Glutamatergic neuron (in vitro differentiated cells): ENCODE results near the gene MC1R. TPM values are rescaled to one million over a fixed set of nuclear protein-coding genes. Genes with fewer than 3 reads are reported as not detected.

Experiments used
- DNase-seq: peaks from one replicate; pipeline ENCODE4 v3.0.0; 2022
- H3K27ac Mint-ChIP-seq: one replicate; pipeline ENCODE4 v1.8.0; 2020; ENCODE audit warnings: mild to moderate bottlenecking, mixed read lengths, inconsistent platforms; ENCODE audit not compliant: unreplicated experiment
- H3K27me3 Mint-ChIP-seq: one replicate; pipeline ENCODE4 v1.8.0; 2020; ENCODE audit warnings: mild to moderate bottlenecking, moderate library complexity, mixed read lengths, inconsistent platforms; ENCODE audit not compliant: unreplicated experiment
- H3K36me3 Mint-ChIP-seq: one replicate; pipeline ENCODE4 v1.8.0; 2020; ENCODE audit warnings: mild to moderate bottlenecking, mixed read lengths, inconsistent platforms; ENCODE audit not compliant: unreplicated experiment
- H3K4me1 Mint-ChIP-seq: one replicate; pipeline ENCODE4 v1.8.0; 2020; ENCODE audit warnings: mild to moderate bottlenecking, low read depth, mixed read lengths, inconsistent platforms; ENCODE audit not compliant: unreplicated experiment
- H3K4me3 Mint-ChIP-seq: one replicate; pipeline ENCODE4 v1.8.0; 2020; ENCODE audit warnings: mild to moderate bottlenecking, mixed read lengths, inconsistent platforms; ENCODE audit not compliant: unreplicated experiment
- H3K9me3 Mint-ChIP-seq: one replicate; pipeline ENCODE4 v1.8.0; 2020; ENCODE audit warnings: mild to moderate bottlenecking, moderate library complexity, mixed read lengths, inconsistent platforms; ENCODE audit not compliant: unreplicated experiment
- CTCF ChIP-seq: fragments of 200-600 bp; sonication (generic); IDR thresholded peaks from one replicate; pipeline ENCODE4 v1.5.0; 2021; ENCODE audit not compliant: partially characterized antibody, unreplicated experiment
- total RNA-seq: library from RNA; stranded (reverse); fragmentation: NEBNext Ultra II Directional; extraction: Animal tissue kit (Norgen Biotek cat#: 25700); gene quantifications from one replicate; pipeline ENCODE4 v1.2.1, GENCODE V29; 2021; ENCODE audit not compliant: unreplicated experiment

The MC1R gene
- total RNA-seq, 1 donor from 2014 or later: 12.8 TPM

- Mint-ChIP-seq H3K4me1 (peaks cover 8% of the 10 kb centered on the region), H3K4me3 (no peak overlapping the region), H3K27ac (peak overlapping the region; percentile 36), H3K36me3 (no peaks in the 10 kb centered on the region), H3K9me3 (peaks cover 1% of the 10 kb centered on the region), H3K27me3 (peaks cover 2% of the 10 kb centered on the region)
- no peak for DNase-seq
- TF ChIP-seq CTCF: no peak
Measured at GRCh38 chr16:89883346-89884040, 35.2 kb upstream of the MC1R start.

- peaks cover 2% of the 10 kb centered on the region for H3K27me3 Mint-ChIP-seq
- peaks cover 1% of the 10 kb centered on the region for H3K9me3 Mint-ChIP-seq
- H3K4me3 Mint-ChIP-seq: no peak overlapping the region
- H3K4me1 Mint-ChIP-seq: peaks cover 8% of the 10 kb centered on the region
- no peak overlapping the region for H3K27ac Mint-ChIP-seq
- H3K36me3 Mint-ChIP-seq: no peaks in the 10 kb centered on the region
- DNase-seq: no peak
- TF ChIP-seq CTCF: no peak
Measured at GRCh38 chr16:89884041-89884421, 34.6 kb upstream of the MC1R start.

GRCh38 chr16:89887243-89887642 lies 31.4 kb upstream of the MC1R start:
- no peak for TF ChIP-seq CTCF
- H3K9me3 Mint-ChIP-seq: peaks cover 4% of the 10 kb centered on the region
- H3K4me1 Mint-ChIP-seq: peaks cover 8% of the 10 kb centered on the region
- peaks cover 4% of the 10 kb centered on the region for H3K27me3 Mint-ChIP-seq
- no peak overlapping the region for H3K4me3 Mint-ChIP-seq
- H3K36me3 Mint-ChIP-seq: no peaks in the 10 kb centered on the region
- no peak for DNase-seq
- no peak overlapping the region for H3K27ac Mint-ChIP-seq

GRCh38 chr16:89890200-89890599 lies 28.5 kb upstream of the MC1R start:
- no peaks in the 10 kb centered on the region for H3K36me3 Mint-ChIP-seq
- TF ChIP-seq CTCF: no peak
- no peak overlapping the region for H3K27ac Mint-ChIP-seq
- DNase-seq: no peak
- peaks cover 3% of the 10 kb centered on the region for H3K4me1 Mint-ChIP-seq
- H3K27me3 Mint-ChIP-seq: peaks cover 3% of the 10 kb centered on the region
- H3K4me3 Mint-ChIP-seq: no peak overlapping the region
- peaks cover 4% of the 10 kb centered on the region for H3K9me3 Mint-ChIP-seq

GRCh38 chr16:89890886-89891657 lies 27.6 kb upstream of the MC1R start:
- no peak overlapping the region for H3K4me3 Mint-ChIP-seq
- DNase-seq: no peak
- peaks cover 2% of the 10 kb centered on the region for H3K27me3 Mint-ChIP-seq
- peaks cover 4% of the 10 kb centered on the region for H3K9me3 Mint-ChIP-seq
- no peaks in the 10 kb centered on the region for H3K36me3 Mint-ChIP-seq
- no peak overlapping the region for H3K27ac Mint-ChIP-seq
- no peaks in the 10 kb centered on the region for H3K4me1 Mint-ChIP-seq
- no peak for TF ChIP-seq CTCF
